Activated CD8-positive, alpha-beta memory T cell treated with anti-CD3 and anti-CD28 coated beads for 4 hours (primary cell): ENCODE results near the gene CNTD1.
A peak's percentile ranks its signal among the peaks of the same experiment; 100 is the strongest.

Experiments
- DNase-seq, 2 donors: peaks; one replicate each; pipeline ENCODE4 v3.0.0-alpha.2; 2020; ENCODE audit warnings: low read depth in 2 of 2

CNTD1 gene

GRCh38 chr17:42803074-42803883, 4.6 kb downstream of the CNTD1 start:
- no peak for DNase-seq

GRCh38 chr17:42804918-42805367, 6.3 kb downstream of the CNTD1 start:
- DNase-seq = no peak

GRCh38 chr17:42806249-42806648, 7.6 kb downstream of the CNTD1 start:
- no peak for DNase-seq

GRCh38 chr17:42809250-42809649, 10.6 kb downstream of the CNTD1 start:
- DNase-seq = no peak

- DNase-seq = no peak
Observed at GRCh38 chr17:42814633-42815399, 16.2 kb downstream of the CNTD1 start.

GRCh38 chr17:42817866-42818265, 19.2 kb downstream of the CNTD1 start:
- no peak for DNase-seq

GRCh38 chr17:42818379-42818778, 19.7 kb downstream of the CNTD1 start:
- no peak for DNase-seq

GRCh38 chr17:42819939-42820535, 21.4 kb downstream of the CNTD1 start:
- peak; percentile 25 to 27 for DNase-seq

GRCh38 chr17:42821176-42821575, 22.5 kb downstream of the CNTD1 start:
- DNase-seq = no peak

- no peak for DNase-seq
Observed at GRCh38 chr17:42827472-42827871, 28.8 kb downstream of the CNTD1 start.

- no peak for DNase-seq
Observed at GRCh38 chr17:42830971-42831370, 32.3 kb downstream of the CNTD1 start.

GRCh38 chr17:42832213-42832933, 33.7 kb downstream of the CNTD1 start:
- no peak for DNase-seq

- DNase-seq = peak; percentile 81 to 82
Observed at GRCh38 chr17:42832934-42833766, 34.5 kb downstream of the CNTD1 start, which contains the start of gene PSME3. Gene PSME3, plus strand, starts transcription at chr17:42833397. Its CDS starts 235 bp downstream, at chr17:42833632.

- DNase-seq = no peak
Observed at GRCh38 chr17:42833767-42834422, 35.2 kb downstream of the CNTD1 start.

GRCh38 chr17:42835732-42836131, 37.1 kb downstream of the CNTD1 start:
- DNase-seq = no peak

GRCh38 chr17:42841975-42842685, 43.5 kb downstream of the CNTD1 start:
- no peak for DNase-seq

- no peak for DNase-seq
Observed at GRCh38 chr17:42843358-42843934, 44.8 kb downstream of the CNTD1 start.

GRCh38 chr17:42844271-42844670, 45.6 kb downstream of the CNTD1 start, which contains the start of gene AOC2:
Gene AOC2, plus strand, starts transcription at chr17:42844580. Its CDS starts 47 bp downstream, at chr17:42844627.
- no peak for DNase-seq
